ENCODE data around the gene SOWAHA. TPM values are rescaled to one million over a fixed set of nuclear protein-coding genes. Genes with fewer than 3 reads are reported as not detected.

SOWAHA gene
- total RNA-seq, 1 experiment from 2014 or later, result not detected

GRCh38 chr5:132767150-132767549 lies 46.0 kb upstream of the SOWAHA start:
- Histone ChIP-seq H3K4me1 (ENCODE audit: control insufficient read depth, insufficient read depth, low read length) (no peaks in the 10 kb centered on the region), H3K27me3 (ENCODE audit: control insufficient read depth, insufficient read depth, low read length) (no peaks in the 10 kb centered on the region), H3K9me3 (ENCODE audit: control insufficient read depth, insufficient read depth, low read depth, low read length) (no peaks in the 10 kb centered on the region), H3K4me3 (ENCODE audit: low read depth in 2 of 2, low read length in 2 of 2) (no peak overlapping the region), H3K27ac (ENCODE audit: low read length) (no peak overlapping the region), H3K36me3 (ENCODE audit: control insufficient read depth, insufficient read depth, low read length) (peaks cover 4% of the 10 kb centered on the region; the same call in 1 of the 2 replicates)
- intact Hi-C loops (cut with micrococcal nuclease; ENCODE audit: unreplicated experiment) (no loop called here), in situ Hi-C loops (cut with HindIII; ENCODE audit: low pct_unique_long_range_greater_than_20kb, low sequenced_read_pairs) (no loop called here)
- no TSS peak for BruUV-seq (replicated peaks)
- ChIA-PET CTCF (interaction anchor here (0.6 kb wide), 1 partner anchor 145 kb away, joined by 4 read pairs; no protein-coding TSS in a partner anchor), POLR2A (no interaction called here)
- TF ChIP-seq SIN3A (IDR thresholded peaks at IDR 0.05; ENCODE audit: borderline replicate concordance, insufficient read depth, low read depth, low read length), result no peak
- no peak for TF ChIP-seq TCF7L2 (IDR thresholded peaks at IDR 0.05; ENCODE audit: low read depth, low read length)
- TF ChIP-seq REST (IDR thresholded peaks at IDR 0.05; ENCODE audit: insufficient read depth in 1 of 2, low read depth in 2 of 2, low read length in 1 of 2), result no peak
- no peak for TF ChIP-seq POLR2AphosphoS5 (IDR thresholded peaks at IDR 0.05; ENCODE audit: low read depth, low read length)
- no peak for TF ChIP-seq CTCF (IDR thresholded peaks at IDR 0.05)
- ATAC-seq, result no peak
- DNase-seq (ENCODE audit: low read depth, low spot score), result no peak

- ATAC-seq (no peak), DNase-seq (ENCODE audit: low read depth, low spot score) (no peak)
- Histone ChIP-seq H3K4me3 (ENCODE audit: low read depth in 2 of 2, low read length in 2 of 2) (no peak overlapping the region), H3K9me3 (ENCODE audit: control insufficient read depth, insufficient read depth, low read depth, low read length) (no peaks in the 10 kb centered on the region), H3K36me3 (ENCODE audit: control insufficient read depth, insufficient read depth, low read length) (peaks cover 3% of the 10 kb centered on the region; the same call in 1 of the 2 replicates), H3K27me3 (ENCODE audit: control insufficient read depth, insufficient read depth, low read length) (no peaks in the 10 kb centered on the region), H3K4me1 (ENCODE audit: control insufficient read depth, insufficient read depth, low read length) (no peaks in the 10 kb centered on the region), H3K27ac (ENCODE audit: low read length) (no peak overlapping the region)
- in situ Hi-C loops (cut with HindIII; ENCODE audit: low pct_unique_long_range_greater_than_20kb, low sequenced_read_pairs), result no loop called here
- intact Hi-C loops (cut with micrococcal nuclease; ENCODE audit: unreplicated experiment), result no loop called here
- no peak for TF ChIP-seq REST (IDR thresholded peaks at IDR 0.05; ENCODE audit: insufficient read depth in 1 of 2, low read depth in 2 of 2, low read length in 1 of 2)
- no peak for TF ChIP-seq CTCF (IDR thresholded peaks at IDR 0.05)
- no peak for TF ChIP-seq POLR2AphosphoS5 (IDR thresholded peaks at IDR 0.05; ENCODE audit: low read depth, low read length)
- no peak for TF ChIP-seq SIN3A (IDR thresholded peaks at IDR 0.05; ENCODE audit: borderline replicate concordance, insufficient read depth, low read depth, low read length)
- no peak for TF ChIP-seq TCF7L2 (IDR thresholded peaks at IDR 0.05; ENCODE audit: low read depth, low read length)
- no TSS peak for BruUV-seq (replicated peaks)
- ChIA-PET CTCF (no interaction called here), POLR2A (interaction anchor here (0.6 kb wide), 1 partner anchor 33 kb away, joined by 5 read pairs; no protein-coding TSS in a partner anchor)
Measured at GRCh38 chr5:132768485-132768868, 44.6 kb upstream of the SOWAHA start.

Data from Panc1 (cell line).